ENCODE results near the gene ICE2. TPM values are rescaled to one million over a fixed set of nuclear protein-coding genes. Genes with fewer than 3 reads are reported as not detected.

Gene ICE2
- total and polyA plus RNA-seq, 2 of the 8 experiments (the other 6 are each of a cell fraction or from before 2014, with no cell fraction given): 40.0 to 87.3 TPM

DNA sequence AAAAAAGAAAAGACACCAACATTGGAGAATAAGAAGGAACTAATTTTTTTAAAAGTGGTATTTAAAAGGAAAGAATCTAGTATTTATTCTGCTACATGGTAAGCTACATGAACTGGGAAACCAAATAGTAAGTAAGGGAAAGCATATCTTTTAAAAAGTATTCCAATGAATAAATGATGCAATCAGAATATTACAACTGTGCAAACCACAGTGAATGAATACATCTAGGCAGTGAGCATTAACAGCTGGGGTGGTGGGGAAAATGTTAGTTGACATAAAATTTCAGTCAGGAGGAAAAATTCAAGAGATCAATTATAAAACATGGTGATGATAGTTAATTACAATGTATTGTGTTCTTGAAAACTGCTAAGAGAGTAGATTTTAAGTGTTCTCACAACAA is 16.9 kb downstream of the ICE2 start (continued):
- TF ChIP-seq, protein P1, sequence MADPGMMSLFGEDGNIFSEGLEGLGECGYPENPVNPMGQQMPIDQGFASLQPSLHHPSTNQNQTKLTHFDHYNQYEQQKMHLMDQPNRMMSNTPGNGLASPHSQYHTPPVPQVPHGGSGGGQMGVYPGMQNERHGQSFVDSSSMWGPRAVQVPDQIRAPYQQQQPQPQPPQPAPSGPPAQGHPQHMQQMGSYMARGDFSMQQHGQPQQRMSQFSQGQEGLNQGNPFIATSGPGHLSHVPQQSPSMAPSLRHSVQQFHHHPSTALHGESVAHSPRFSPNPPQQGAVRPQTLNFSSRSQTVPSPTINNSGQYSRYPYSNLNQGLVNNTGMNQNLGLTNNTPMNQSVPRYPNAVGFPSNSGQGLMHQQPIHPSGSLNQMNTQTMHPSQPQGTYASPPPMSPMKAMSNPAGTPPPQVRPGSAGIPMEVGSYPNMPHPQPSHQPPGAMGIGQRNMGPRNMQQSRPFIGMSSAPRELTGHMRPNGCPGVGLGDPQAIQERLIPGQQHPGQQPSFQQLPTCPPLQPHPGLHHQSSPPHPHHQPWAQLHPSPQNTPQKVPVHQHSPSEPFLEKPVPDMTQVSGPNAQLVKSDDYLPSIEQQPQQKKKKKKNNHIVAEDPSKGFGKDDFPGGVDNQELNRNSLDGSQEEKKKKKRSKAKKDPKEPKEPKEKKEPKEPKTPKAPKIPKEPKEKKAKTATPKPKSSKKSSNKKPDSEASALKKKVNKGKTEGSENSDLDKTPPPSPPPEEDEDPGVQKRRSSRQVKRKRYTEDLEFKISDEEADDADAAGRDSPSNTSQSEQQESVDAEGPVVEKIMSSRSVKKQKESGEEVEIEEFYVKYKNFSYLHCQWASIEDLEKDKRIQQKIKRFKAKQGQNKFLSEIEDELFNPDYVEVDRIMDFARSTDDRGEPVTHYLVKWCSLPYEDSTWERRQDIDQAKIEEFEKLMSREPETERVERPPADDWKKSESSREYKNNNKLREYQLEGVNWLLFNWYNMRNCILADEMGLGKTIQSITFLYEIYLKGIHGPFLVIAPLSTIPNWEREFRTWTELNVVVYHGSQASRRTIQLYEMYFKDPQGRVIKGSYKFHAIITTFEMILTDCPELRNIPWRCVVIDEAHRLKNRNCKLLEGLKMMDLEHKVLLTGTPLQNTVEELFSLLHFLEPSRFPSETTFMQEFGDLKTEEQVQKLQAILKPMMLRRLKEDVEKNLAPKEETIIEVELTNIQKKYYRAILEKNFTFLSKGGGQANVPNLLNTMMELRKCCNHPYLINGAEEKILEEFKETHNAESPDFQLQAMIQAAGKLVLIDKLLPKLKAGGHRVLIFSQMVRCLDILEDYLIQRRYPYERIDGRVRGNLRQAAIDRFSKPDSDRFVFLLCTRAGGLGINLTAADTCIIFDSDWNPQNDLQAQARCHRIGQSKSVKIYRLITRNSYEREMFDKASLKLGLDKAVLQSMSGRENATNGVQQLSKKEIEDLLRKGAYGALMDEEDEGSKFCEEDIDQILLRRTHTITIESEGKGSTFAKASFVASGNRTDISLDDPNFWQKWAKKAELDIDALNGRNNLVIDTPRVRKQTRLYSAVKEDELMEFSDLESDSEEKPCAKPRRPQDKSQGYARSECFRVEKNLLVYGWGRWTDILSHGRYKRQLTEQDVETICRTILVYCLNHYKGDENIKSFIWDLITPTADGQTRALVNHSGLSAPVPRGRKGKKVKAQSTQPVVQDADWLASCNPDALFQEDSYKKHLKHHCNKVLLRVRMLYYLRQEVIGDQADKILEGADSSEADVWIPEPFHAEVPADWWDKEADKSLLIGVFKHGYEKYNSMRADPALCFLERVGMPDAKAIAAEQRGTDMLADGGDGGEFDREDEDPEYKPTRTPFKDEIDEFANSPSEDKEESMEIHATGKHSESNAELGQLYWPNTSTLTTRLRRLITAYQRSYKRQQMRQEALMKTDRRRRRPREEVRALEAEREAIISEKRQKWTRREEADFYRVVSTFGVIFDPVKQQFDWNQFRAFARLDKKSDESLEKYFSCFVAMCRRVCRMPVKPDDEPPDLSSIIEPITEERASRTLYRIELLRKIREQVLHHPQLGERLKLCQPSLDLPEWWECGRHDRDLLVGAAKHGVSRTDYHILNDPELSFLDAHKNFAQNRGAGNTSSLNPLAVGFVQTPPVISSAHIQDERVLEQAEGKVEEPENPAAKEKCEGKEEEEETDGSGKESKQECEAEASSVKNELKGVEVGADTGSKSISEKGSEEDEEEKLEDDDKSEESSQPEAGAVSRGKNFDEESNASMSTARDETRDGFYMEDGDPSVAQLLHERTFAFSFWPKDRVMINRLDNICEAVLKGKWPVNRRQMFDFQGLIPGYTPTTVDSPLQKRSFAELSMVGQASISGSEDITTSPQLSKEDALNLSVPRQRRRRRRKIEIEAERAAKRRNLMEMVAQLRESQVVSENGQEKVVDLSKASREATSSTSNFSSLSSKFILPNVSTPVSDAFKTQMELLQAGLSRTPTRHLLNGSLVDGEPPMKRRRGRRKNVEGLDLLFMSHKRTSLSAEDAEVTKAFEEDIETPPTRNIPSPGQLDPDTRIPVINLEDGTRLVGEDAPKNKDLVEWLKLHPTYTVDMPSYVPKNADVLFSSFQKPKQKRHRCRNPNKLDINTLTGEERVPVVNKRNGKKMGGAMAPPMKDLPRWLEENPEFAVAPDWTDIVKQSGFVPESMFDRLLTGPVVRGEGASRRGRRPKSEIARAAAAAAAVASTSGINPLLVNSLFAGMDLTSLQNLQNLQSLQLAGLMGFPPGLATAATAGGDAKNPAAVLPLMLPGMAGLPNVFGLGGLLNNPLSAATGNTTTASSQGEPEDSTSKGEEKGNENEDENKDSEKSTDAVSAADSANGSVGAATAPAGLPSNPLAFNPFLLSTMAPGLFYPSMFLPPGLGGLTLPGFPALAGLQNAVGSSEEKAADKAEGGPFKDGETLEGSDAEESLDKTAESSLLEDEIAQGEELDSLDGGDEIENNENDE (IDR thresholded peaks at IDR 0.05; ENCODE audit: insufficient replicate concordance, low read length): no peak
- TF ChIP-seq YY1 (IDR thresholded peaks at IDR 0.05; ENCODE audit: low read depth, low read length) (no peak), RXRA (IDR thresholded peaks at IDR 0.05; ENCODE audit: insufficient read depth, low read depth, low read length) (no peak)

Measured in H1 (cell line).